Forelimb muscle (tissue), 1 donor: ENCODE measurements around the gene ERN2. TPM values are rescaled to one million over a fixed set of nuclear protein-coding genes. Genes with fewer than 3 reads are reported as not detected.
"Not testable (repeated sequence)": the region's sequence is repeated elsewhere in the genome, so short reads cannot be mapped to it uniquely, and the experiment has no call there.

Experiments
- DNase-seq: peaks from one replicate; pipeline ENCODE4 v3.0.0-alpha.2; 2013; ENCODE audit warnings: low read depth
- polyA plus RNA-seq: library from polyadenylated mRNA; unstranded; fragments of 120-200 nt; gene quantifications from one replicate; pipeline ENCODE4 v1.2.1, GENCODE V29; 2013; ENCODE audit not compliant: insufficient read length

Gene ERN2
- polyA plus RNA-seq: not detected

DNA sequence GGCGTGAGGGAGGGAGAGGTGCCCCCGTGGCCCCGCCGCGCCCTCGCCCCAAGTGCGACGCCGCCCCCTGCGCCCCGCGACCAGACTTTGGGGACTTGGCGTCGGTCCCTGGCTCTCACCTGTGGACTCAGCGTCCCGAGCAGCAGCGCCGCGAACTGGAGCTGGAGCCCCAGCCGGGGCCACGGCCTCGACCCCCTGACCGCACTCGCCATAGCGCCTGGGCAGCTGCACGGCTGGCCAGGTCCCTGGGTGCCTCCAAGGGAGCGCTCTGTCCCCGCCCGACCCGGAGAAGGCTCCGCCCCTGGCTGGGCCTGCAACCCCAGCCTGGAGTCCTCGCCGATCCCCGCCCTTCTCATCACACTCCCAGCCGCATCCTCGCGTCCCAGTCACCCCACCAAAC, at the start of gene ERN2:
ERN2 (minus strand) TSS at position 247 of the 400 bp plus-strand sequence; CDS start at position 212, 35 bp downstream.
- DNase-seq: no peak

DNA sequence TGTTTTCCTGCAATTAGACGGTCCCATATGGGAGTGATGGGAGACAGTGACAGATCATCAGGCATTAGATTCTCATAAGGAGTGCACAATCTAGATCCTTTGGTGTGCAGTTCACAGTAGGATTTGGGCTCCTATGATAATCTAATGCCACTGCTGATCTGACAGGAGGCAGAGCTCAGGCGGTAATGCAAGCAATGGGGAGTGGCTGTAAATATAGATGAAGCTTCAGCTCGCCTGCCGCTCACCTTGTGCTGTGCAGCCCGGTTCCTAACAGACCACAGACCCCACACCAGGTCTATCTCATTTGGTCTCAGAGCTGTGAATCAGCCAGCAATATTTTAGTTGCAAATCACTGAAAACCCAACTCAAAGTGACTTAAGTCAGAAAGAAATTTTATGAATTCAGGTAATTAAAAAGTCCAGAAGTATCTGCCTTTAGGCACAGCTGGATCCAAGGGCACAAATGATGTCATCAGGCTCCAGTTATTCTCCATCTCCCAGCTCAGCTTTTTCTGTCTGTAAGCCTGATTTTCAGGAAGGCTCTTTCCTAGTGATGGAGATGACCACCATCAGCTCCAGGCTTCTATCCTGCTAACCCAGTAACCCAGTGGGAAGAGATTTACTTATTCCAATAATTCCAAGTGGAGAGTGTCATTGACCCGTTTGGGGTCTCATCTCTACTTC, 45.1 kb upstream of the ERN2 start:
- no peak for DNase-seq

DNA sequence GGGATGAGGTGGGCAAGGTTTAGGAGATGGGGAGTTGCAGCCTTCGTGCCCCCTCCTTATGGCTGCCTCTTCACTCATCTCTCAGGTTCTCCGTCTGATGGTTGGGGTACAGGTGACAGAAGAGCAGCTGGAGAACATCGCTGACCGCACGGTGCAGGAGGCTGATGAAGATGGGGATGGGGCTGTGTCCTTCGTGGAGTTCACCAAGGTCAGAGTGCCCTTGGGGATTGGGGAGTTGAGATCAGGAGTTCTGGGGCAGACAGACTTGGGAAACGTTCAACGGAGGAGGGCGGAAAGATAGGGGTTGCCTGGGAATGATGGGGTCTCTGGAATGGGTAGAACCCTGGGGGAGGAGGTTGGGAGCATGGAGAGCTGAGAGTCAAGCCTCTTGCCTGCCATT, 44.1 kb upstream of the ERN2 start:
- no peak for DNase-seq

DNA sequence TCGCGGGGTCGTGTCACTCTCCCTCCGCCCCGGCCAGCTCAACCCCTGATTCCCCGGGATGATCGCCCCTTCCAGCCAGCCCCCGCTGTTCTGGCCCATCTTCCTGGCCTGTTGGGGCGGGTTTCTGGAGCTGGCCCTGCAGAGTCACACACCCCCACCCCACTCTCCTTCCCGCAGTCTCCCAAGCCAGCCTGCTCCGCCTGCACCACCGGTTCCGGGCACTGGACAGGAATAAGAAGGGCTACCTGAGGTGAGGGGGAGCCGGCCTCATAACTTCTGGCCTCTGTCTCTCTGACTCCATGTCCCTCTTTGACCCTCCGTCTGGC, 42.4 kb upstream of the ERN2 start:
- no peak for DNase-seq

DNA sequence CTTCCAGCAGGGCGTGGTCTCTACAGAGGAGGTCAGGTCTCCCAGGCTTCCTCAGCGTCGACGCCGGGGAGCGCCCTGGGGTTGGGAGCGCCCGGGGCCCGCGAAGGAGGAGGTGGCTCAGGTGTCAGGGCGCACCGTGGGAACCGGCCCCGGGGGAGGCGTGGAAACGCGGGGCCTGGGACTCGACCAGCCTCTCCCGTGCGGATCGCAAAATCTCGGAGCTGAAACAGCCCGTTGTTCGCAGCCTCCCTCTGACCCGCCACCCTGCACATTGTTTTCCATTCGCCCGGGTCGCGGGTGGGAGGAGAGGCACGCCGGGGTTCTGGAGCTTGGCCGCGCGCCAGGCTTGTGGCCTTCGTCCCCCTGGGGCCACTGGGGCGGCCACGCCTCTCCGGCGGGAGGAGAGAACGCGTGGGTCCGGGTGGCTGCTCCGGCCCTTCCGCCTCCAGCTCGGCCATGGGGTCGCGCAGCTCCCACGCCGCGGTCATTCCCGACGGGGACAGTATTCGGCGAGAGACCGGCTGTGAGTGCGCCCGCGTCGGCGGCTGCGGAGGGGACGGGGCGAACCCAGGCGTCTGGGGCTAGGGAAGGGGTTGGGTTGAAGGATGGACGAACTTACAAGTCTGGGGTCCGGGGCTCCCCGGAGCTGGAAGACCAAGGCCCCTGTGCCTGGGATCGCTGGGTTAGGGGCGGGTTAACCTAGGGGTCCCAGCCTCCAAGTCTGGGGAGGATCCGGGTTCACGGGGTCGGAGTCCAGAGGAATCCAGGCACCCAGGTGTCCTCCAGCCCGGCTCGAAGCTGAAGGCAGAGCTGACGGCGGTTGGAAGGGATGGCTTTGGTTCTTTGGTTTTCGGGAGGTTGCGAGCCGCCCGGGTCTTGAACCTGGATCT, 41.8 kb upstream of the ERN2 start, which contains the start of gene CHP2:
CHP2 (plus strand) TSS at position 433 of the 890 bp plus-strand sequence; CDS start at position 457, 24 bp downstream.
- no peak for DNase-seq

DNA sequence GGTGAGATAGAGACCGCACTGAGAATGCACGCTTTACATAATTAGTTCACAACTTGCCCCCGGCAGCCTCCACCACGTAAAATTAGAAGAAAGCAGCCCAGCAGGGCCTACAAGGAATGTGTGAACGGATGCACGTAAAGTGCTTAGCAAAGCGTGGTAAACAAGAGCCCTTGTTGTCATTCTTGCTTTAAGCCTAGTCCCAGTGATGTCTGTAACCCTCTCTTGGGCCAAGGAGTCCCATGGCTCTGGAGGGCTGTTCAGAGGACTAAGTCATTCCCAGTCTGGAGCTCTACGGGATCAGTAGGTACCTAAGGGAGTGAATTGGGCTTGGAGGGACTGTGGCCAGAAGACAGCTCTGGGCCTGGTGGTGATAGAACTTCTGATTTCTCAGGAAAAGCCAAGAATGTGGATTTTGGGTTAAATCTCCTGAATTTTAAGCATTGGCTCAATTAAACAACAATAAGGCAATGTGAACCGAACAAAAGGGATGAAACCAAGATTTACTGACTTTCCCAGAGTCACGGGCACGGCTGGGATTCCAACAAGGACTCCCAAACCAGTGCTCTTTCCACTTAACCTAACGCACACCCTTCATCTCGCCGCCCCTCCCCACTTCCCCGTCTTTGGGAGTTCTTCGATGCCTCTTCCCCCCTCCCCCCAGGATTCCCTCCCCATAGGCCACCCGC, 41.0 kb upstream of the ERN2 start:
- no peak for DNase-seq

DNA sequence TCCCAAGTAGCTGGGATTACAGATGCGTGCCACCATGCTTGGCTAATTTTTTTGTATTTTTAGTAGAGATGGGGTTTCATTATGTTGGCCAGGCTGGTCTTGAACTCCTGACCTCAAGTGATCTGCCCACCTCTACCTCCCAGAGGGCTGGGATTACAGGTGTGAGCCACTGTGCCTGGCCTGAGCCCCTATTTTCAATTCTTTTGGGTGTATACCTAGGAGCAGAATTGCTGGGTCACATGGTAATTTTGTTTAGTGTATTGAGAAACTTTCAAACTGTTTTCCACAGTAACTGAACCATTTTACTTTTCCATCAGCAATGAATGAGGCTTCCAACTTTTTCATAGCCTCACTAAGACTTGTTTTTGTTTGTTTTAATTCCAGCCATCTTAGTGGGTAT, 38.0 kb upstream of the ERN2 start:
- DNase-seq: not testable (repeated sequence)

DNA sequence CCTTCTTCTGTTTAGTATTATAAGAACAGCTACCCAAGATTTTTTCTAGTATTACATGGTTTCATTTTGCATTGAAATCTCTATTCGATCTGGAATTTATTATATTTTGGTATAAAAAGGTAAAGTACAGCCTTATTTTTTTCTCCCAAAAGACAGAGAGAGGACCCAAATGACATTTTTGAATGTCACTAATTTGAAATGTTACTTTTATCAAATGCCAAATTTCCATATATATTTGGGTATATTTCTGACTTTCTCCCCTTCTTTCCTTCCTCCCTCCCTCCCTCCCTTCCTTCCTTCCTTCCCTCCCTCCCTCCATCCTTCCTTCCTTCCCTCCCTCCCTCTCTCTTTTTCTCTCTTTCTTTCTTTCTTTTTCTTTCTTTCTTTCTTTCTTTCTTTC, 35.6 kb upstream of the ERN2 start:
- DNase-seq: no peak

DNA sequence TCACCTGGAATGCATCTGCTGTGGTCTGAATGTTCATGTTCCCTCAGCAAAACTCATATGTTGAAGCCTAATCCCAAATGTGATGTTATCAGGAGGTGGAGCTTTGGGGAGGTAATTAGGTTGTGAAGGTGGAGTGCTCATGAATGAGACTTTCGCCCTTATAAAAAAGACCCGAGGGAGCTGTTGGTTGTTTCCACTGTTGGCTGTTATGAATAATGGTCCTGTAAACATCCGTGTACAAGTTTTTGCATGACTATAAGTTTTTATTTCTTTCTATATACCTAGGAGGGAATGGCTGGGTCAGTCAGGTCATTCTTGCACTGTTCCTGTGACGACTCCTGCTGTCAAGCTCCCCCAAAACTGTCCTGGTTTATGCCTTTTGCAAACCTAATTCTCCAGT, 32.2 kb upstream of the ERN2 start:
- no peak for DNase-seq

DNA sequence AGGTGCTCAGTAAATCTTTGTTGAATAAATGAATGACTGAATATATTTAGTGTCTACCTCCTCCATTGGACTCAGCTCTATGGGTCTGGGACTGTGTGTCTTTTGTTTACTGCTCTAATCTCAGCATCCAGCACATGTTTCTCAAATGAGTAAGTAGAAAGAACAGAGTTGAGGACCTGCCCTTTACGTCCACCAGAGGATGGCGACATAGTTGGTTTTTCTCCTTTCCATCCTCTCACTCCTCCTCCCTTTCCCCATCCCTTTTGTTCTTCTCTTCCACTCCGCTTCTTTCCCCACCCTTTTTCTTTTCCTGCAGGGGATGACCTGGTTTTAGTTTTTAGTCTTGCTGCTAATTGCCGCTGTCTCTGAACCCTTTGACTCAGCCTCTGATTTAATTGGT, 29.7 kb upstream of the ERN2 start:
- DNase-seq: no peak

DNA sequence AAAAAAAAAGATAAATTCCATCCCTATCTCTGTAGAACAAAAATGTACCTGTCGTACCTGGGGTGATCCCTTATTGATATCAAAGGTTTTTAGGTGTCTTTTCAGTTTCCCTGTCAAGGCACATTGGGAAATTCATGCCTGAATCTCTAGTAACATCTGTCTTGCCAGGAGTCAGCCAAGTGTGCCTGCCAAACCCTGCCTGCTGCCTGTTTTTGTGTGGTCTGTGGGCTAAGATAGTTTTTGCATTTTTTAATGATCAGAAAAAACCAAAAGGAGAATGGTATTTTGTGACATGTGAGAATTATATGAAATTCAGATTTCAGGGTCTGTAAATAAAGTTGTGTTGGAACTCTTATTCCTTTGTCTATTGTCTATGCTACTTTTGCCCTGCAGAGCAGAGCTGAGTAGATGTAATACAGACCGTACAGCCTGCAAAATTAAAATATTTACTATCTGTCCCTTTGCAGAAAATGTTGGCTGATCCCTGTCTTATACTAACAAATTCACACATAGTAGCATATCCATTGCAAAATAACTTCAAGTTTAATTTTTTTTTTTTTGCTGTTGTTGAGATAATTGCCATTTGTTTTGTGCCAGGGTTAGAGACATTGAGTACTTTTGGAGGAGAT, 28.8 kb upstream of the ERN2 start:
- no peak for DNase-seq

DNA sequence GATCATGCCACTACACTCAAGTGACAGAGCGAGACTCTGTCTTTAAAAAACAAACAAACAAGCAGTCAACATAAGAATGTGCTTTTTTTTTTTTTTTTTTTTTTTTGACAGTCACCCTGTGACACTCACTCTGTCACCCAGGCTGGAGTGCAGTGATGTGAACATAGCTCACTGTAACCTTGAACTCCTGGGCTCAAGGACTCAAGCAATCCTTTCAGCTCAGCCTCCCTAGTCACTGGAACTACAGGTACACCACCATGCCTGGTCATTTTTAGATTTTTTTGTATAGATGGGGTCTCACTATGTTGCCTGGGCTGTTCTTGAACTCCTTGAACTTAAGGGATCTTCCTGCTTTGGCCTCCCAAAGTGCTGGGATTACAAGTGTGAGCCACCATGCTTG, 26.5 kb upstream of the ERN2 start:
- DNase-seq: no peak

DNA sequence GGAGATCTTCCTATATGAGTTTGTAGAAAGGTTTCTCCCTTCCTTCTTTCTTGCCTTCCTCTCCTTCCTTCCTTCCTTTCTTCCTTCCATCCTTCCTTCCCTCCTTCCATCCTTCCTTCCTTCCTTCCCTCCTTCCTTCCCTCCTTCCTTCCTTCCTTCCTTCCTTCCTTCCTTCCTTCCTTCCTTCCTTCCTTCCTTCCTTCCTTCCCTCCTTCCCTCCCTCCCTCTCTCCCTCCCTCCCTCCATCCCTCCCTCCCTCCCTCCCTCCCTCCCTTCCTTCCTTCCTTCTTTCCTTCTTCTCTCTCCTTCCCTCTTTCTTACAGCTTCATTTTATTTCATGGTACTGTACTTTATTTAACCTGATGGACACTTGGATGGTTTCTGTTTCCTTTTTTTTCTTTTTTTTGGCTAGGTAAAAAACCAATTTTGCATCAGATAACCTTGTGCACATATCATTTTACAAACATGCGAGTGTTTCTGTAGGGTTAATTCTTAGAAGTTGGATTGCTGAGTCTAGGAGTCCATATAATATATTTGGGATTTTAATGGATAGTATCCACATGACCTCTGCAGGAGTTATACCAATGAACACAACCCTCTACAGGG, 24.5 kb upstream of the ERN2 start:
- DNase-seq: not testable (repeated sequence)

DNA sequence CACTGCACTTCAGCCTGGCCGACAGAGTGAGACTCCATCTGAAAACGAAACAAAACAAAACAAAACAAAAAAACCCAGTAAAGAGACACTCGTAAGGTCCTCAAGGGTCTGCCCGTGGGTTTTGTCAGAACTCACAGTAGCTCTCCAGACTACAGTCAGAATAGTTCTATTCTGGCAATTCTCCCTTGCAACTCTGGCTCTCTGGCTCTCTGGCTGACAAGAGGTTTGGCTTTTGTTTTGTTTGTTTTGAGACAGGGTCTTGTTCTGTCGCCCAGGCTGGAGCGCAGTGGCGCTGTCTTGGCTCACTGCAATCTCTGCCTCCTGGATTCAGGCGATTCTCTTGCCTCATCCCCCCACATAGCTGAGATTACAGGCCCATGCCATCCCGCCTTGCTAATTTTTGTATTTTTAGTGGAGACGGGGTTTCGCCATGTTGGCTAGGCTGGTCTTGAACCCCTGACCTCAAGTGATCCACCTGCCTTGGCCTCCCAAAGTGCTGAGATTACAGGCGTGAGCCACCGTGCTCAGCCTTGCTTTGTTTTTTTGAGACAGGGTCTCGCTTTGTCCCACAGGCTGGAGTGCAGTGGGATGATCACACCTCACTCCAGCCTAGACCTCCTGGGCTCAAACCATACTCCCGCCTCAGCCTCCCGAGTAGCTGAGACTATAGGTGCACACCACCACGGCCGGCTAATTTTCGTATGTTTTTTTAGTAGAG, 21.3 kb upstream of the ERN2 start:
- no peak for DNase-seq

DNA sequence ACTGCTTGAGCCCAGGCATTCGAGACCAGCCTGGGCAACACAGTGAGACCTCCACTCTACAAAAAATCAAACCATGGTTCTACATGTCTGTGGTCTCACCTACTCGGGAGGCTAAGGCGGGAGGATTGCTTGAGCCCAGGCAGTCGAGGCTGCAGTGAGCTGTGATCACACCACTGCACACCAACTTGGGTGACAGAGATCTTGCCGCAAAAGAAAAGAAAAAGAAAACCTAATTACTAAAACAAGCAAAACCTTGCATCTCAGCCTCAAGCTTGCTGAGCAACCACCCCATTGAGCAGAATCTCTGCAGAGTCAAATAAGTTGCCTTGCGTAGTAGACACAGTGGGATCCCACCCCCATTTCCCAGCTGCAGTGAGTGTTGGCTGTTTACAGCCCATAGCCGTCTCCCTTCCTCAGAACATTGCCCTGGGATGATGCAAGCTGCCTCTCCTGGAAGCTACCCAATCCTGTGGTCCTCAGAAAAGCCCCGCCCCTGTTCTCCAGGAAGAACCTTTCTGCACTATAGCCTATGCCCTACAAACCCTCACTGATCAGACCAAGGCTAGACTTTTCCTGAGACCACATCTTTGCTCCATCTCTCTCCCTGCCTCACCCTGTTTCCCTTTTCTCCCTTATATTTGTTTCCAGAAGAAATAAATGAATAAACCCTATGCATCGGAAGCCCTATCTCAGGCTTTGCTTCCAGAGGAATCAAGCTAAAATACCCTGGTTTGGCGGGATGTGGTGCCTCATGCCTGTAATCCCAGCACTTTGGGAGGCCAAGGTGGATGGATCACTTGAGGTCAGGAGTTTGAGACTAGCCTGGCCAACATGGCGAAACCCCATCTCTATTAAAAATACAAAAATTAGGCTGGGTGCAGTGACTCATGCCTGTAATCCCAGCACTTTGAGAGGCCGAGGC, 16.7 kb upstream of the ERN2 start:
- DNase-seq: no peak

DNA sequence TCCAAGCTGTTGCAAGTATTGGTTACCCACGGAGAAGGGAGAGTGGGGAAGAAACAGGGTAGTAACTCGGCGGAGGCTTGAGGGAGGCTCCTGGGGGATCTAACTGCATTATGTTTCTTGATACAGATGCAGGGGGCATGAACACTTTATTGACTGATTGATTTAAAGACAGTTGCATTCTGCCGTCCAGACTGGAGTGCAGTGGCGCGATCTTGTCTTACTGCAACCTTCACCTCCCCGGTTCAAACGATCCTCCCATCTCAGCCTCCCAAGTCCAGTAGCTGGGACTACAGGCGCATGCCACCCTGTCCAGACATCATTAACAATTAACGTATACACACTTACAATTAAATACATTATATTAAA, 15.1 kb upstream of the ERN2 start:
- DNase-seq: no peak

DNA sequence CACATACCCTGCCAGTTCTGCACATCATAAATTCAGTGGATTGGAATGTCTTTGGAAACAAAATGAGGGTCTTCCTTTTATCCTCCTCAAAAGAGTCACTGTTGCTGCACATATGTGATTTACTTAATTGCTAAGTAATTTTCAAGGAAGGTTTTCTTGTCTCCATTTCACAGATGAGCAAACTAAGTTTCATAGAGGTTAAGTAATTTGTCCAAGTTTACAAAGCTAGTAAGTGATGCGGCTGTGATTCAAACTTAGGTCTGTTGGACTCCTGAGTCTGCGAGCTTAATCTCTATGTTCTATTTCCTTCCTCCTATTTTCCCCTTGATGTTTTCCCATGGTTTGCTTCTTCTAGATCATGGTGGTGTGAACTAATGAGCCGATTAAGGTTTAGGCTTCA, 13.7 kb upstream of the ERN2 start:
- DNase-seq: no peak

DNA sequence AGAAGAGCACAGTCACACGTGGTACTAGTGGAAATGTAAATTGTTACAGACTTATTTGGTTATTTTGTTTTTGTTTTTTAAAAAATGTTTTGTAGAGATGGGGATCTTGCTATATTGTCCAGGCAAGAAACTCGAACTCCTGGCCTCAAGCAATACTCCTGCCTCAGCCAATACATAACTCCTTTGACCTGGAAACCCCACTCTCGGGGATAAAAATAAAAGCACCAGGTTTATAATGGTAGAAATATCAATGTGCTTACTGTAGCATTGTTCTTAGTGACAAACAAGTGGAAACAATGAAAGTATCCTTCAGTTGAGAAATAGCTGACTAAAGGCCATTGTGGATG, 11.7 kb upstream of the ERN2 start:
- no peak for DNase-seq

DNA sequence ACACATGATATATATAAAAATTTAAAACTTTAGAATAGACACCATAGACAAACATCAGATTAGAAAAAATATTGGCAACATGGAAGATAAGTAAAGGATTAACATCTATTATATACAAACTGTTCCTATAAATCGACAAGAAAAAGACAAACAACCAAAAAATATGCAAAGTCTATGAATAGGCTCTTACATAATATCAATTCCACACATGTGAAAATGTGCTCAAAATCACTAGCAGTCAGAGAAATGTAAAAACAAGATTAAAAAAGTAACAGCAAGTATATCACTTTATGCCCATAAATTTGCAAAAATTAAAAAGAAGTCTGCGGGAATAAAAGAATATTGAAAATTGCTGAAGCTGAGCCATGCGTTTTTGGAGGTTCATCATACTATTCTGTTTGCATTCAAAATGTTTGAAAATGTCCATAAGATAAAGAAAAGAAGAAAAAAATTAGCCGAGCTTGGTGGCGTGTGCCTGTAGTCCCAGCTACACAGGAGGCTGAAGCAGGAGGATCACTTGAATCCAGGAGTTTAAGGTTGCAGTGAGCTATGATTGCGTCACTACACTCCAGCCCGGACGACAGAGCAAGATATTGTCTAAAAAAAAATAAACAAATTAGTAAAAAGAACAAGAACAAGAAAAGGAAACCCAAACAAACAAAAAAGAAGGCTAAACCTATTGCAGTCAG, 11.2 kb upstream of the ERN2 start:
- no peak for DNase-seq
